ENCODE results near the gene PRDM11. TPM values are rescaled to one million over a fixed set of nuclear protein-coding genes. Genes with fewer than 3 reads are reported as not detected.

PRDM11 gene
- total and polyA plus RNA-seq, 2 of the 8 experiments (the other 6 are each of a cell fraction or from before 2014, with no cell fraction given): 3.6 to 11.7 TPM

- TF ChIP-seq SP2 (IDR thresholded peaks at IDR 0.05; ENCODE audit: low read length) (no peak), CHD7 (IDR thresholded peaks at IDR 0.05; ENCODE audit: insufficient replicate concordance, low read length) (no peak), TAF7 (optimal IDR thresholded peaks at IDR 0.05; ENCODE audit: borderline replicate concordance, low read depth, low read length) (no peak), HDAC2 (IDR thresholded peaks at IDR 0.05; ENCODE audit: borderline replicate concordance in 1 of 2, low read depth in 2 of 2, low read length in 2 of 2) (no peak), CHD1 (IDR thresholded peaks at IDR 0.05; ENCODE audit: low read depth, low read length) (no peak), TEAD4 (IDR thresholded peaks at IDR 0.05; ENCODE audit: low read depth, low read length) (no peak), BACH1 (IDR thresholded peaks at IDR 0.05; ENCODE audit: low read length) (no peak), GABPA (IDR thresholded peaks at IDR 0.05; ENCODE audit: borderline replicate concordance, insufficient read depth, low read length) (no peak)
These were observed 31.8 kb downstream of the PRDM11 start (continued) for GRCh38 chr11:45178223-45178622.

Measured in H1 (cell line).